HG02642 (cell line): ENCODE data around the gene S100B.
A peak's percentile ranks its signal among the peaks of the same experiment; 100 is the strongest.

Source experiments
- ATAC-seq: cut with Tn5 transposase; IDR thresholded peaks from one replicate; pipeline ENCODE4 v1.9.1; 2021; ENCODE audit warnings: mild to moderate bottlenecking; ENCODE audit not compliant: unreplicated experiment, poor library complexity

S100B gene

DNA sequence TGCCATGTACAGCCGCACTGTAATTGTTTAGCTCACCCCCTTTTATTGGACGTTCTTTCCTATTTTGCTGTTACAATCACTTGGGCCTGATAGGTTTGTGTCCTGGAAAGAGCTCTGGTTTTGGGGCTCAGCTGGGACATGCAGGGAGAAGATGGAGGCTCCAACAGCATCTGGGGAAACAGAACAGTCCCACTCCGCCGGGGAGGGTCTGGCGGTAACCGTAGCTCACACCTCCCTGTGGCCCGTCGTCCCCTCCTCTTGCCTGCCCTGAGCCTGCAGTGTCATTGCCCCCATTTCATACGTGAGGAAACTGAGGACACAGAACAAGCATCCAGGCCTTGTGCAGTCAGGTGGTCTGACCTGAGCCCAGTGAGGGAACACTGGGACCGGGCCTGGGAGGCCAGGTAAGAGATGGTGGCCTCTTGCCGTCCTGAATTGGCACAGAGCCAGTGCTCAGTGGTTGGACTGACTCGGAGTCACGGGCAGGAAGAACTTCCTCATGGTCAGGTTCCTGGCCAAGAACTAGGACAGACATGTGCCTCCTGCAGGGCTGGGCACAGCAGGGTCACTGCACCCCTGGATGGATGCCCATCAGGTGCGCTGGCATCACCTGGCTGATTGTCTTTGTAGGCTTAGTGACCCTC lies 41.8 kb downstream of the S100B start:
- no peak for ATAC-seq

DNA sequence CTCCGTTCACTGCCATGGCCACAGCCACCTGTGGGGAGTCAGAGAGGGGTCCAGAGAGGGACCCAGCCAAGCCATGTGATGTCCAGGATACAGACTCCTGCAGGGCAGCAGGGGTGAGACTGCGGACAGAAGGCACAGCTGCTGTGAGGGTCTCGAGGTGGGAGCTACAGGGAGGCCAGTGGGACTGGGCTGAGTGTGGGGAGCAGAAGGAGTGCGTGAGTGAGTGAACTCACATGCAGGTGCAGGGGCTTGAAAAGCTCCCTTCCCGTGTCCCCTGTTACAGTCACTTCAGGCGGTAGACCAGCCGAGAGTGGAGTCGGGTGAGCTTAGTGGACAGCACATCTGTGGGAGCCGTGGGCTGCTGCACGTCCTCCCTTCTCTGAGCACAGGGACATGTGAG lies 42.4 kb downstream of the S100B start:
- ATAC-seq = no peak

DNA sequence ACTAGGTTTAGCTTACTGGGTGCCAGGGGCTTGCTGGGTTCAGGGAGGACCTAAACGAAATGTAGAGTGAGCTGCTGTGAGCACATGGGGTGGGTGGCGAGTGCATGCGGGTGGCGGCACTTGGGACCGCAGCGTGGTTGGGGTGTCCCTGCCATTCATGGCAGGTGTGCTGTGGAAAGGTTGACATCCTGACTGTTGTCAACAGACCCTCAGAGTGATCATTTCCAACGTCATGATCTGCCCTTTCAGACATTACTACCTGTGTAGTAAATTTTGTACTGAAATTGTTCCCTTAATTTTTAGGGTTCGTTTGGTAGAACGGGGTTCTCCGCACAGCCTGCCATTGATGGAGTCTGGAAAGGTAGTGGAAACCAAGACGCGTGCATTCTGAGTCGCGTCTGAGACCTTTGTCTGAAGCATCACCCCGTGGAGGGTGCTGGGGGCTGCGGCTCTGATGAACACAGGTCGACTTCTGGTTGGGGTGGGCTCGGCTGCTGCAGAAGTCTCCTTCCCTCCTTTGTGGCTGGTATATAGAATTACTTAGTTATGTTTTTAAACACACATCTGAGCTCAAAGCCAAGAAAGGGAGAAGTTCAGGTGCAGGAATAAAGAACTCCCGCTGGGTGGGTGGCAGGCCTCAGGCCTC lies 43.3 kb downstream of the S100B start:
- ATAC-seq = no peak

DNA sequence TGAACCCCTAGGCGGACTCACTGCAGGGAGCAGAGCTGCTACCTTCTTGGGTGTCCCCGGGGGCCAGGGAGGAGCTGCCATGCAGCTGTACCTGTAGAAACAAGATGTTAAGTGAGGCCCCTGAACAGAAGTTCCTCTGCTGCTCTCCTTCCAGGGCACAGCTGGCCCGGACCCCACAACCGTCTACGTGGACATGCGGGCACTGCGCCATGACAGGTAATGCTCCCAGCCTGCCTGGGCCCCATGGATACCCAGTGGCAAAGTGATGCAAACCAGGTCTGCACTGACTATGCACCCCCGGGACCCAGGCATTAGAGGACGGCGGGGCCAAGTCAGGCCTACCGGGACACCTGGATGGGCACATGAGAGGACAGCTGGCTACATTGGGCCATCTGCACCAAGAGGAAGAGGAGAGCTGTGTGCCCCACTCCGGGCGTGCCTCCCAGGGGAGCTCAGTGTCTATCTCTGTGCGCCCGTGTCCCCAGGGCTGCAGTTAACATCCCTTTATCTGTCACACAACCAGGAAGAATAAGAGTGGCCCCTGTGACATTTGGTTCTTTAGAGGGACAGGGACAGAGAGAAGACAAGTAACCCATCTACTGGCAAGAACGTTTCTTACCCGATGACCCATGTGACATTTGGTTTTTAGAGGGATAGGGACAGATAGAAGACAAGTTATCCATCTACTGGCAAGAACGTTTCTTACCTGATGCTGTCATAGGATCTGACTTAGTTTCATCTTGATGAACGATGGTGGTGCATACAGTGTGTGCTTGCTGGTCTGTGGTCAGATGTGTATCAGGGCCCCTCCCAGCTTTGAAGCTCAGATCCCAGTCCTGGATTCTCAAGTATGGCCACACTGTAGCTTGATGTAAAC lies 44.1 kb downstream of the S100B start:
- ATAC-seq = no peak

DNA sequence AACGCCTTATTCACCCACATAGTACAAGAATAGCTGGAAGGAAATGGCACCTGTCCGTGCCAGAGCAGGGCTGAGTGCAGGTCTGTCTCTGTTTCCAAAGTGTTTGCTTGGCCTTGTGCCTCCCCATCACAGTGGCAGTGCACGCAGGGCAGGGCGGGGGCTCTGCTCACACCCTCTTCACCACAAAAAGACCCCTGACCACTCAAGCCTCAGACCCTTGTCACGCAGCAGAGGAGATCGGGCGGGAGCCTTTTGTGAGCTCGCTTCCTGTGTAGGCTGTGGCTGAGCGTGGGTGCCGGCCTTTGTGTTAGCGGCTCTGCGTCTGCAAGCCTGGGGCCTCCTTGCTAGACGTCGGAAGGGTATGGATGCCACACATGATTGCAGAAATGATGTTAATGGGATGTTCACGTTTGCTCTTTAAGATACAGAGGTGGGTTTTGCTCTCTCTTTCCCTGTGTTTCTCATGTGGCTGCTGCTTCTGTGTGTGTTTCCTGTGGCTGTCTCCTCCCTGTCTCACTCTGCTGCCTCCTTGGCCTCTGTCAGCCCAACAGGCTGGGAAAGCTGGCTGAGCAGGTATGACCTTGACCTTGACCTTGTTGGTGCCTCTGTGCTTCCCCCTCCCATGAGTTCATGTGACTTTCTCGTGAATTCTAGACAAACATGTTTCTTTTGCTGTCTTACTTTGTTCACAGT lies 45.4 kb downstream of the S100B start:
- peak; percentile 54 for ATAC-seq

DNA sequence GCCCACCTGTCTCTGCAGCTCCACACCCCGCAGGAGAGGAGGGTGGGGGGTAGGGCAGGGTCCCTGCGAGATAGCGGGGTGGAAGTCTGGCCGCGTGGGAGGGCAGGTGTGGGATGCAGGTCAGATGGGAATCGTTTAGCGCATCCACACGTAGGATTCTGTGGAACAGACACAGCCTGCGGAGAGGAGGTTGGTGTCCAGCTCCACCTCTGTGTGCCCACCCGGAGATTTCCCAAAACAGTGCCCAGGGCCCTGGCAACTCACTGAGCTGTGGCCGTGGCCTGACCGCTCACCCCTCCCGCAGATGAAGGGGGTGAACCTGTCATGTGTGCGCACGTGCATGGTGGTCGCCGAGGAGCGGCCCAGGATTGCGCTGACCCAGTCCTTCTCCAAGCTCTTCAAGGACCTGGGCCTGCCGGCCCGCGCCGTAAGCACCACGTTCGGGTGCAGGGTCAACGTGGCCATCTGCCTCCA lies 46.9 kb downstream of the S100B start:
- ATAC-seq = no peak

DNA sequence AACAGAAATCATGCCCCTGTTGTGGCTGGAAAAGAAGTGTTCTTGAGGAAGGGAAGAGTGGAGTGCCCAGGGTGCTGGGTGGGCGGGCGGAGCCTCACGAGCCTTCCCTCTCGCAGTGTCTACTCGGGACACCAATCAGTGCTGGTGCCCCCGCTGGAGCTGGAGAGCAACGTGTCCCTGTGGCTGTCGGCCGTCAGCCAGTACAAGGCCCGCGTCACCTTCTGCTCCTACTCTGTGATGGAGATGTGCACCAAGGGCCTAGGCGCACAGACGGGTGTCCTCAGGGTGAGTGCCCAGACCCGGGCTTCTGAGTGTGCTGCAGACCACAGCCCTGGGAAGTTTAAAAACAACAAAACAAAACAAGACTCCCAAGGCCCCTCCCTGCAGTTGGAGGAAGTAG lies 47.4 kb downstream of the S100B start:
- ATAC-seq = no peak

DNA sequence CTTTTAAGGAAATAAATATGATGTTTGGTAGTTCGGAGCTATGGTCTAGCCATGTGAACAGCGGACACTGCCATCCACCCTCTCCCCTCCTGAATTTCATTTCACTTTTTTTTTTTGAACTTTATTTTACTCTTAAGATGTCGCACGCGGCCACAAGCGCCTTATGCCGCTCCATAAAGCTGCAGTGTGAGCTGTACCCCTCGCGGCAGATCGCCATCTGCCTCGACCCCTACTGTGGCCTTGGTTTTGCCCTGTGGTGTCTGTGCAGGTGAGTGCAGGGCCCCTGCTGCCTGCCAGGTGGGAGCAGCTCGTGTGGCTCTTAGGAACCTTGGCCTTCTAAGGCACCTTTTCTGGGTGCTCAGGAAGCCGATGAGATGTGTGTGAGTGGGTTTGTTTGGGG lies 48.1 kb downstream of the S100B start:
- no peak for ATAC-seq

DNA sequence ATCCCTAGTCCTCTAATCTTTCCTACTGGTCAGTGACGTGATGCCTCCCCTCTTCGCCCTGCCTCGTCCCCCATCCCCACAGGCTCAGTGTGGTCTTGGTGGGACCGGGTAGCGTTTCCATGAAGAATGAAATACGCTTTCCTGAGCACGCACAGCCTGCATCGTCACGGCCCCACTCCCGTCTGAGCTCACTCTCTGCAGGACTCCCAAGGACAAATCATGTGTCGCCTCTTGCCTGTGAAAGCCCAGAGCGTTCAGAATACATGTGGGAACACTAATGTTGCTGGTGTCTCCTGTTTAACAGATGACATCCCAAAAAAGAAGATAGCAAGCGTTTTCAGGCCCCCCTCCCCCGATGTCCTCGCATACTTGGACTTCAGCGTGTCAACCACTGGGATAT lies 49.2 kb downstream of the S100B start:
- ATAC-seq = no peak

DNA sequence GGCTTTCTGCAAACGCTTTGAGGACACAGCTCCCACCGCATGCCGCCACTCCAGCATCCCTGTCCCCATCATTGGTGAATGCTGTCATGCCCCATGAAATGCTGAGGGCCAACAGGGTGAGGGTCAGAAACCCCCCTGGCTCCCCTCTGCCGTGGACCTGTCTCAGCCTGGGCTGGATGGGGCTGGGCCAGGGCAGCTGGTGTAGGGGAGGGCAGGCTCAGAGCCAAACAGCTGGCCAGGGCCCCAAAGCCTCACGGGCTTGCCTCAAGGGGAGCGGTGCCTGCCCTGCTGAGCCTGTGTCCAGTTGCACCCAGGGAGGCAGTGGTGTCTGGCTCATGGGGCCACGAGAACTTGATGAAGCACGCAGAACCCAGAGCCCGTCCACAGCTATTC lies 49.7 kb downstream of the S100B start:
- no peak for ATAC-seq

DNA sequence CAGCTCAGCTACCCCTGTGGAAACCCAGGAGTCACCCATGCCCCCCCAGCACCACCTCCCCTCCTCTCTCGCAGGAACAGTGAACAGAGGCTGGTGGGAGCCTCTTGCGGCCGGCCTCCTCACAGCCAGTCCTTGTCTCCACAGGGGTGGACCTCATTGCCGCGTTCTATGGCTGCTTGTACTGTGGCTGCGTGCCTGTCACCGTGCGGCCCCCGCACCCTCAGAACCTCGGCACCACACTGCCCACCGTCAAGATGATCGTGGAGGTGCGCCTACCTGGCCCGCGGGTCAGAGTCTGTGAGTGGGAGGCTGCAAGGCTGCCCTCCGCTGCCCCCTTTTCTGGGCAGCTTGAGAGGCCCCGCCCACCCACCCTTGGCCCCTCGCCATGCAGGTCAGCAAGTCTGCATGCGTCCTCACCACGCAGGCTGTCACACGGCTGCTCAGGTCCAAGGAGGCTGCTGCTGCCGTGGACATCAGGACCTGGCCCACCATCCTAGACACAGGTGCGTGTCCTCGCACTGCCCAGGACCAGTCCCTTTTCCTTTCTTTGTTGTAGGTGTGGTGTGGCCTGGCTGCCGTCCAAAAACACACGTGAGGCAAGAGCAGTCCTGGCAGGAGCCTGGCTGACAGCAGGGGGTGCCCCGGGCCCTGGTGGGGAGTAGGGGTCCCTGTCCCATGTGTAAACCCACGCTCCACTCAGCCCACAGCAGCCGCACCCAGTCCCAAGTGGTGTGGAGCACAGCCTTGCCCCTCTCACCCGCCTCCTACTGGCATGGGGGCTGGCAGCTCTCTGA lies 50.3 kb downstream of the S100B start:
- ATAC-seq = no peak

DNA sequence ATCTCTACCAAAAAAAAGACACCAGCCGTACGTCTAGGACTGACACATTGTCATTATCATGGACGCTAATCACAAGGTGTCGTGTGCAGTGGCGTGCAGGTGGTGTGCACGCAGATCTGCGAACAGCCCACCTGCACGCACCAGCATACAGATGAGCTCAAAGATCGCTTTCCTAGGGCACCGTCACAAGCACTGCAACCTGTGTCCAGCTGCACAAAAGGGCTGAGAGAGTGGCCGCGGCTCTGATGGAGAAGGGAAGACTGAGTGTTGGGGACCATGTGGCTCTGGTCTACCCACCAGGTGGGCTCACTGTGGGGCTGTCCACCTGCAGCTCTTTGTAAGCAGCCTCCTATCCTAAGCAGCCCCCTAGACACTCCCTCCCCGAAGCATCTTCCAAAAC lies 50.9 kb downstream of the S100B start:
- no peak for ATAC-seq

DNA sequence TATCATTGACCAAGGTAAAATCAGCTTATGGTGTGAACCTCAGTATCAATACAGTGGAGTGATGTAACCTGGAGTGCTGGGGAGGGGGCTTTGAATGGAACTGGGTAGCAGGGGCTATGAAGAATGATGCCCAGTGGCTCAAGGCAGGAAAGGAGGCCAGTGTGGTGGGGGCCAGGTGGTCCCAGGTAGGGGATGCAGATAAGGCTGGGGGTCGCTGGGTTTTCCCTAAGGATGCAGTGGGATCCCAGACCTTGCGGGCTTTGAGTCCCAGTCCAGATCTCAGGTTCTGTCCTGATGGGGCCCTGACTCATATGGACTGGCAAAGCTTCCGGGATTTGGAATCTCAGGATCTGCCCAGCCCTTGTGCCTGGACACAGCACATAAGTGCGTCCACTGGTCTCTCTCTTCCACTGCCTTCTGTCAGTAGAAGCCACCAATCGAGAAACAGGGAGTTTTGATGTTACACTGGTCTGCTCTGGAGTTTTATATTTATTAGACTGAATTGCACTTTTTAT lies 52.0 kb downstream of the S100B start:
- ATAC-seq = no peak

DNA sequence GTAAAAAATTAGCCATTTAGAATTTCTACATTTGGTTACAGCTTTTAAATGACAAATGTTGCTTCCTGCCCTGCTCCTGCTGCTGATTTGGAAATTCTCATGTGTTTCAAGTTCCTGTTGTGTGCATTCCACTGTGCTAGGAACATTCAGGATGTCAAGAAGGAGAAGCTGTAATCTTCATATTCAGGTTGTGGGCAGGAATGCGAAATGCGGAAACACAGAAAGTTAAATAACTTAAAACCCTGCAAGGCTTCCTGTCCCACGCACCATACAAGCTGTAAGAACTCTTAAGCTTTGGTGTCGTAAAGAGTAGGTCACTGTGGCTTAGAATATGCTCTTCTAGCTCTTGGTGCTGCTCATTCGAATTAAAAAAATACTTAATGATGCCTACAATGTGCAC lies 52.6 kb downstream of the S100B start:
- no peak for ATAC-seq

DNA sequence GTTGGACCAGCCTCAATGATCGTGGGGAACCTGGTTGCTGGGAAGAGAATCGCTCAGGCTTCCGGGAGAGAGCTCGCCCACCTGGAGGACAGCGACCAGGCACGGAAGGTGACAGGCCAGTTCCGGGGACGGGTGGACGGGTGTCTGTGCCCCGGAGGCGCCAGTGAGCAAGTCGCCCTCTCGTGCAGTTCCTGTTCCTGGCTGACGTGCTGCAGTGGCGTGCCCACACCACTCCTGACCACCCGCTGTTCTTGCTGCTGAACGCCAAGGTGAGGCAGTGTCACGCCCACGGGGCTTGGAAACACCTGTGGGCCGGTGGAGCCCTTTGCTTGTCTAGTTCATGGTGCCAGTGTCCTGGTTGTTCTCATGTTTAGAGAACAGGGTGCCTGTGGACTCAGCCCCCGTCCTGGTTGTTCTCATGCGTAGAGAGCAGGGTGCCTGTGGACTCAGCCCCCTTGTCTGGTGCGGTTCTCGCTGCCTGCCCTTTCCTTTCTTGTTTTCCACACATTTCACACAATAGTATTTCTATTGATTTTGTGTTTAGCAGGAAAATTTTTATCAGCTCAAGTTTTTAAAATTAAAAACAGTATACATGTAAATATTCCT lies 53.1 kb downstream of the S100B start:
- no peak for ATAC-seq

DNA sequence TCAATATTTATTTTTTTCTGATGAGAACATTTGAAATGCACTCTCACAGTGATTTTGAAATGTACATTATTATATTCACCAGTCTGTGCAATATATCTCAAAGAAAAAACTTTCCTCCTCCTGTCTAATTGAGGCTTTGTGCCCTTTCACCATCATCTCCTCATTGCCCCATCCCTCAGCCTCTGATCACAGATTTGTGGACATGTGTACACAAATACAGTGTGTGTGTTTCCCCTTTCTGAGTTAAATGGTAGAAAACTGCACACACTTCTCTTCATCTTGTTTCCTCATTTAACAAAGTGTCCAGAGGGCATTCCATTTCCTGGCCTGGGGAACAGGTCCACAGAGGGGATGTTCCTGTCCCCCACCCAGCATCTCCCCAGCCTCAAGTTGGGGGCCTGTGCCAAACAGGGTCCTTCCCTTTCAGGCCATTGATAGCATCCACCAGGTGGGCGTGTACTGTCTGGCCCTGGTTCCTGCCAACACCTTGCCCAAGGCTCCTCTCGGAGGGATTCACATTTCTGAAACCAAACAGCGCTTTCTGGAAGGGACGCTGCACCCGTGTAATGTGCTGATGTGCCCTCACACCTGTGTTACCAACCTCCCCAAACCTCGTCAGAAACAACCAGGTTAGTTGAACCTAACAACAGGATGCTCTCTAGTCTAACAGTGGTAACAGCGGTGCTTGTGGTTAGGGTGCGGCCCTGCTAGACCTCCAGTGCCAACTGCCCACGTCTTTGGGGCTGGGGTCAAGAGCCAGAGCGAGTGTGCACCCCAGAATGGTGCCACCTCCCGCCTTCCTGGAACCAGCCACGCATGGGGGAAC lies 54.6 kb downstream of the S100B start:
- no peak for ATAC-seq

DNA sequence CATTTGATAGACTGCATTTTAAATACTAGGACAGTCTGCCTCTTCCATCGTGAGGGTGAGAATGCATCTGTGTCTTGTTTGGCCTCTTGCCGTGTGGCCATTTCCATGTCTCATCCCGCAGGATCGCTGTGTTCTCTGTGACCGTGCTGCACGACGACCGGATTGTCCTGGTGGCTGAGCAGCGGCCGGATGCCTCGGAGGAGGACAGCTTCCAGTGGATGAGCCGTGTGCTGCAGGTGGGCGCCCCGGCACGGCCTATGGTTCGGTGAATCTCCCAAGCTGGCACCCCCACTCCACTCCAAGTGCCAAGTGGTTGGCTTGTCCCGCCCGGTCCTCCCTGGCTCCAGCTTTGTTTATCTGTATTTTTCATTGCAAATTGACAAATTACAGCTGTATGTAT lies 55.2 kb downstream of the S100B start:
- no peak for ATAC-seq
